ENCODE measurements around the gene MVB12B. TPM values are rescaled to one million over a fixed set of nuclear protein-coding genes. Genes with fewer than 3 reads are reported as not detected.

MVB12B gene
- total and polyA plus RNA-seq, 2 experiments from 2014 or later: 19.0 to 29.9 TPM

GRCh38 chr9:126406075-126406667 lies 79.5 kb downstream of the MVB12B start:
- Histone ChIP-seq H3K36me3 (no peaks in the 10 kb centered on the region), H3K27ac (no peak overlapping the region), H3K4me1 (ENCODE audit: low read depth) (peaks cover 2% of the 10 kb centered on the region), H3K27me3 (no peaks in the 10 kb centered on the region), H3K4me3 (no peak overlapping the region), H3K9me3 (ENCODE audit: low read depth) (no peaks in the 10 kb centered on the region)
- TF ChIP-seq, protein P1, sequence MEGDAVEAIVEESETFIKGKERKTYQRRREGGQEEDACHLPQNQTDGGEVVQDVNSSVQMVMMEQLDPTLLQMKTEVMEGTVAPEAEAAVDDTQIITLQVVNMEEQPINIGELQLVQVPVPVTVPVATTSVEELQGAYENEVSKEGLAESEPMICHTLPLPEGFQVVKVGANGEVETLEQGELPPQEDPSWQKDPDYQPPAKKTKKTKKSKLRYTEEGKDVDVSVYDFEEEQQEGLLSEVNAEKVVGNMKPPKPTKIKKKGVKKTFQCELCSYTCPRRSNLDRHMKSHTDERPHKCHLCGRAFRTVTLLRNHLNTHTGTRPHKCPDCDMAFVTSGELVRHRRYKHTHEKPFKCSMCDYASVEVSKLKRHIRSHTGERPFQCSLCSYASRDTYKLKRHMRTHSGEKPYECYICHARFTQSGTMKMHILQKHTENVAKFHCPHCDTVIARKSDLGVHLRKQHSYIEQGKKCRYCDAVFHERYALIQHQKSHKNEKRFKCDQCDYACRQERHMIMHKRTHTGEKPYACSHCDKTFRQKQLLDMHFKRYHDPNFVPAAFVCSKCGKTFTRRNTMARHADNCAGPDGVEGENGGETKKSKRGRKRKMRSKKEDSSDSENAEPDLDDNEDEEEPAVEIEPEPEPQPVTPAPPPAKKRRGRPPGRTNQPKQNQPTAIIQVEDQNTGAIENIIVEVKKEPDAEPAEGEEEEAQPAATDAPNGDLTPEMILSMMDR (IDR thresholded peaks at IDR 0.05; ENCODE audit: low read depth, low read length): no peak
- no peak for DNase-seq (ENCODE audit: low read depth in 1 of 2, low spot score in 1 of 2)

DNA sequence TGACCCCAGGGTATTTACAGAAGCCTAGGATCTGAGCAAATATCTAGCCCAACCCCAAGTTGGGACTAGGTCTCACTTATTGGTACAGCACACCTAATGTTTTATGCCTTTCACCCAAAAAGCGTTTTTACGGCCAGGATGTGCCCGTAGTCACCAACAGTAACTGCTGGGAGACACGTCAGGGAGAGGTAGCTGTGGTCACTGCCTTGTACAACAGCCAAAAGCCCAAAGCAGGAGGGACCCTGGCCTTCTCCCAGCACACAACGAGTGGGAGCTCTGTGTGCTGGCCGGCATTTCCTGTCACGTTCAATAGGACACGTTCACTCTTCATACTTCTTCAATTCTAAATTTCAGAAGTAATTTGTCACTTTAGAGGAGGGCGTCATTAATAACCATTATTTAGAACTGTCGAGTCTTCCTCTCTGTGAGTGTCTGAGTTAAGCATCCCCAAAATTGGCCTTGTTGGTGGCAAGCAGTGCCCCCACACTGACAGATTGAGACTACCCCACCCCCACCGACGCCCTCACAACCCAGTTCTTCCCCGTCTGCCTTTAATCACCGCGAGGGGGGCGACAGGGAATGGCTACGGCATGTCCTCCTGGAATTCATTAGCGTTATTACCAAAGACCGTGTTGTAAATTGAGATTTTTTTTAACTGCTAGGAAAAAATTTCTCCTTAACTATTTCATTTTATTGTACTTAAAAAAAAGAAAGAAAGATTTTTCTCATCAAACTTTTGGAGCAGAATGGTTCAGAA lies 80.7 kb downstream of the MVB12B start:
- Histone ChIP-seq H3K9me3 (ENCODE audit: low read depth) (no peaks in the 10 kb centered on the region), H3K27me3 (no peaks in the 10 kb centered on the region), H3K4me3 (no peak overlapping the region), H3K36me3 (no peaks in the 10 kb centered on the region), H3K27ac (no peak overlapping the region), H3K4me1 (ENCODE audit: low read depth) (peaks cover 2% of the 10 kb centered on the region)
- peak in 1 of 2 donors; percentile 46 for DNase-seq (ENCODE audit: low read depth in 1 of 2, low spot score in 1 of 2)
- TF ChIP-seq, protein P1 (IDR thresholded peaks at IDR 0.05; ENCODE audit: low read depth, low read length): no peak

DNA sequence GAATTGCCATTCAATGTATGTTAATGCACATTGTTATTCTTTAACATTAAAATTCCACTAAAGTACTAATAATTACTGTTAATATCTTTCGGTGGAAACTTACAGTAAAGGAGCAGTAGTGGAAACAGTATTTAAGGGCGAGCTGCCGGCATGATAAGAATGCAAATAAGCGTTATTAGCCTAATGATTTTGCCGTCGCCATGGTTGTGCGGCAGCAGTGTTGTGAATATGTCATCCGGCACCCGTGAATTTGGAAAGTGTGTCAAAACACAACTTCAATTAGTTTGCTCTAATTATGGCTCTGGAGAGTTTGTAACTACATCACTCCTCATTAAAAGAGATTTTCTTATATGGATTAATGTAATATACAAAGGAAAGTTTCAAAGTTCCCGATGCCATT lies 81.4 kb downstream of the MVB12B start:
- Histone ChIP-seq H3K36me3 (no peaks in the 10 kb centered on the region), H3K4me3 (no peak overlapping the region), H3K9me3 (ENCODE audit: low read depth) (no peaks in the 10 kb centered on the region), H3K27ac (no peak overlapping the region), H3K4me1 (ENCODE audit: low read depth) (peaks cover 2% of the 10 kb centered on the region), H3K27me3 (no peaks in the 10 kb centered on the region)
- DNase-seq (ENCODE audit: low read depth in 1 of 2, low spot score in 1 of 2): no peak
- TF ChIP-seq, protein P1 (IDR thresholded peaks at IDR 0.05; ENCODE audit: low read depth, low read length): no peak

- Histone ChIP-seq H3K36me3 (no peaks in the 10 kb centered on the region), H3K4me1 (ENCODE audit: low read depth) (peaks cover 2% of the 10 kb centered on the region), H3K4me3 (no peak overlapping the region), H3K27ac (no peak overlapping the region), H3K27me3 (no peaks in the 10 kb centered on the region), H3K9me3 (ENCODE audit: low read depth) (no peaks in the 10 kb centered on the region)
- DNase-seq (ENCODE audit: low read depth in 1 of 2, low spot score in 1 of 2): no peak
- TF ChIP-seq, protein P1 (IDR thresholded peaks at IDR 0.05; ENCODE audit: low read depth, low read length): no peak
Measured at GRCh38 chr9:126410229-126410628, 83.6 kb downstream of the MVB12B start.

- Histone ChIP-seq H3K27ac (no peak overlapping the region), H3K27me3 (no peaks in the 10 kb centered on the region), H3K4me3 (no peak overlapping the region), H3K4me1 (ENCODE audit: low read depth) (peaks cover 2% of the 10 kb centered on the region), H3K9me3 (ENCODE audit: low read depth) (no peaks in the 10 kb centered on the region), H3K36me3 (no peaks in the 10 kb centered on the region)
- TF ChIP-seq, protein P1 (IDR thresholded peaks at IDR 0.05; ENCODE audit: low read depth, low read length): no peak
- no peak for DNase-seq (ENCODE audit: low read depth in 1 of 2, low spot score in 1 of 2)
Measured at GRCh38 chr9:126411225-126411947, 84.8 kb downstream of the MVB12B start.
